HCT116 (cell line): ENCODE data around the gene SNCAIP. TPM values are rescaled to one million over a fixed set of nuclear protein-coding genes. Genes with fewer than 3 reads are reported as not detected.

Experiments
- ATAC-seq: fragments of 200-7000 bp; cut with Tn5 transposase; 2 replicates; pipeline ENCODE4 v1.9.1; 2020; ENCODE audit warnings: mild to moderate bottlenecking, moderate library complexity
- BruUV-seq: library from RNA; stranded (reverse); fragments of 400-500 nt; replicated peaks from 2 replicates; lab custom pipeline; 2021; lab: Mats Ljungman, UMichigan
- CTCF ChIA-PET: fragments of 300-600 bp; sonication (Branson Sonifier 250); formaldehyde crosslinking; loops from one replicate; lab custom pipeline; 2021; ENCODE audit warnings: antibody characterized with exemption; lab: Charles Lee
- POLR2A ChIA-PET: fragments of 300-600, 350-600 bp; sonication (Branson Sonifier 250); formaldehyde crosslinking; loops from one replicate; lab custom pipeline; 2021; ENCODE audit warnings: antibody characterized with exemption; lab: Charles Lee
- RAD21 ChIA-PET, 2 experiments: fragments of 300-600 bp; sonication (Branson Sonifier 250); formaldehyde crosslinking; loops; one replicate each; lab custom pipeline; 2023; ENCODE audit warnings: low total read pairs in 2 of 2; ENCODE audit not compliant: uncharacterized antibody in 2 of 2, unreplicated experiment in 2 of 2, low non-redundant PET in 1 of 2; lab: Charles Lee
- DNase-seq: peaks from one replicate; pipeline ENCODE4 v3.0.0-alpha.2; 2010; ENCODE audit warnings: low read depth, low spot score
- H2AFZ ChIP-seq: fragments of 200-600 bp; shearing (Covaris generic), sonication (generic); 2 replicates; pipeline ENCODE4 v1.6.1; 2017; ENCODE audit warnings: low read depth, mixed run types, mixed read lengths, antibody characterized with exemption, low read length; ENCODE audit not compliant: poor library complexity, severe bottlenecking
- H3K27ac ChIP-seq: 2 replicates; pipeline ENCODE4 v1.5.1; 2012; ENCODE audit warnings: low read depth, low read length
- H3K27me3 ChIP-seq: fragments of 200-600 bp; sonication (generic); 2 replicates; pipeline ENCODE4 v1.6.1; 2016; ENCODE audit warnings: mixed run types, low read length, mixed read lengths; ENCODE audit not compliant: insufficient read depth
- H3K36me3 ChIP-seq, 2 experiments: fragments of 200-500 bp in 1 of 2; fragments of 200-600 bp in 1 of 2; sonication (Bioruptor generic) in 1 of 2; sonication (generic) in 1 of 2; 2 replicates each; pipeline versions ENCODE4 v1.5.1 to v1.6.1; 2014 to 2016; ENCODE audit warnings: low read length in 2 of 2, inconsistent platforms in 1 of 2, mixed read lengths in 1 of 2, mixed run types in 1 of 2; ENCODE audit not compliant: insufficient read depth in 2 of 2, control insufficient read depth in 1 of 2
- H3K4me1 ChIP-seq, 2 experiments: fragments of 200-600 bp in 1 of 2; sonication (generic) in 1 of 2; 2 replicates each; pipeline versions ENCODE4 v1.5.1 to v1.6.1; 2012 to 2017; ENCODE audit warnings: low read length in 2 of 2, inconsistent platforms in 1 of 2, mild to moderate bottlenecking in 1 of 2, mixed read lengths in 1 of 2, mixed run types in 1 of 2, moderate library complexity in 1 of 2; ENCODE audit not compliant: insufficient read depth in 2 of 2, control insufficient read depth in 1 of 2
- H3K4me2 ChIP-seq: fragments of 200-600 bp; sonication (generic); 2 replicates; pipeline ENCODE4 v1.6.1; 2017; ENCODE audit warnings: mixed run types, low read length, mixed read lengths
- H3K4me3 ChIP-seq, 2 experiments: fragments of 200-600 bp in 1 of 2; sonication (generic) in 1 of 2; replicated peaks in 1 of 2; 2 replicates each; pipeline ENCODE4 v1.5.1; 2011 to 2016; ENCODE audit warnings: low read length in 2 of 2, control low read depth in 1 of 2, low read depth in 1 of 2, mild to moderate bottlenecking in 1 of 2, mixed read lengths in 1 of 2, mixed run types in 1 of 2
- H3K79me2 ChIP-seq: fragments of 200-600 bp; sonication (generic); 2 replicates; pipeline ENCODE4 v1.6.1; 2017; ENCODE audit warnings: mild to moderate bottlenecking, mixed run types, low read length, moderate library complexity, mixed read lengths; ENCODE audit not compliant: insufficient read depth
- H3K9ac ChIP-seq: fragments of 200-600 bp; sonication (generic); 2 replicates; pipeline ENCODE4 v1.6.1; 2016; ENCODE audit warnings: low read length, mixed read lengths
- H3K9me2 ChIP-seq: fragments of 200-600 bp; sonication (generic), shearing (Covaris generic); 2 replicates; pipeline ENCODE4 v1.6.1; 2017; ENCODE audit warnings: mixed run types, mild to moderate bottlenecking, moderate library complexity; ENCODE audit not compliant: insufficient read depth
- H3K9me3 ChIP-seq, 2 experiments: fragments of 200-500 bp in 1 of 2; fragments of 200-600 bp in 1 of 2; sonication (Bioruptor generic) in 1 of 2; sonication (generic) in 1 of 2; 2 replicates each; pipeline ENCODE4 v1.6.1; 2014 to 2017; ENCODE audit warnings: low read length in 2 of 2, mixed read lengths in 2 of 2, inconsistent platforms in 1 of 2, low read depth in 1 of 2, mild to moderate bottlenecking in 1 of 2, mixed run types in 1 of 2, moderate library complexity in 1 of 2; ENCODE audit not compliant: control insufficient read depth in 1 of 2, insufficient read depth in 1 of 2
- H4K20me1 ChIP-seq: fragments of 200-600 bp; sonication (generic), shearing (Covaris generic); 2 replicates; pipeline ENCODE4 v1.6.1; 2017; ENCODE audit warnings: mixed run types, mild to moderate bottlenecking, moderate library complexity; ENCODE audit not compliant: insufficient read depth
- CBX3 ChIP-seq: IDR thresholded peaks from 2 replicates; pipeline ENCODE4 v1.6.1; 2012; ENCODE audit warnings: low read depth
- CTCF ChIP-seq, 3 experiments: fragments of 200-600 bp in 1 of 3; sonication (generic) in 1 of 3; IDR thresholded peaks in 2 of 3; conservative IDR thresholded peaks in 1 of 3; 2 replicates each; pipeline ENCODE4 v1.5.1; 2012 to 2017; ENCODE audit warnings: low read depth in 2 of 3, low read length in 2 of 3, antibody characterized with exemption in 1 of 3, borderline replicate concordance in 1 of 3, control low read depth in 1 of 3, mild to moderate bottlenecking in 1 of 3, mixed read lengths in 1 of 3, mixed run types in 1 of 3, moderate library complexity in 1 of 3; ENCODE audit not compliant: insufficient read depth in 1 of 3
- EGR1 ChIP-seq: IDR thresholded peaks from 2 replicates; pipeline ENCODE4 v1.6.1; 2012; ENCODE audit warnings: low read depth
- ELF1 ChIP-seq: IDR thresholded peaks from 2 replicates; pipeline ENCODE4 v1.6.1; 2012; ENCODE audit warnings: low read depth, borderline replicate concordance
- EZH2phosphoT487 ChIP-seq: fragments of 200-600 bp; IDR thresholded peaks from 2 replicates; pipeline ENCODE4 v1.6.1; 2018; ENCODE audit warnings: antibody characterized with exemption, borderline replicate concordance
- FOSL1 ChIP-seq: IDR thresholded peaks from 2 replicates; pipeline ENCODE4 v1.6.1; 2012; ENCODE audit warnings: low read depth
- JUND ChIP-seq: IDR thresholded peaks from 2 replicates; pipeline ENCODE4 v1.6.1; 2012
- MAX ChIP-seq: IDR thresholded peaks from 2 replicates; pipeline ENCODE4 v1.6.1; 2012
- POLR2A ChIP-seq: IDR thresholded peaks from 2 replicates; pipeline ENCODE4 v1.7.0; 2011; ENCODE audit warnings: borderline replicate concordance; ENCODE audit not compliant: insufficient read depth, insufficient read length; ENCODE audit errors: extremely low read depth
- POLR2AphosphoS5 ChIP-seq: IDR thresholded peaks from 2 replicates; pipeline ENCODE4 v1.6.1; 2011; ENCODE audit warnings: mild to moderate bottlenecking, low read depth, low read length, moderate library complexity
- REST ChIP-seq: IDR thresholded peaks from 2 replicates; pipeline ENCODE4 v1.6.1; 2012; ENCODE audit warnings: low read depth
- SIN3A ChIP-seq: IDR thresholded peaks from 2 replicates; pipeline ENCODE4 v1.6.1; 2012; ENCODE audit warnings: low read depth
- SP1 ChIP-seq: IDR thresholded peaks from 2 replicates; pipeline ENCODE4 v1.6.1; 2012; ENCODE audit warnings: low read depth
- SRF ChIP-seq: IDR thresholded peaks from 2 replicates; pipeline ENCODE4 v1.6.1; 2012; ENCODE audit warnings: low read depth
- YY1 ChIP-seq: IDR thresholded peaks from 2 replicates; pipeline ENCODE4 v1.6.1; 2011; ENCODE audit warnings: low read length, low read depth, moderate library complexity, mild to moderate bottlenecking; ENCODE audit not compliant: insufficient replicate concordance; ENCODE audit errors: extremely low read depth
- ZBTB33 ChIP-seq: IDR thresholded peaks from 2 replicates; pipeline ENCODE4 v1.6.1; 2011; ENCODE audit warnings: mild to moderate bottlenecking, low read length, moderate library complexity; ENCODE audit not compliant: insufficient replicate concordance; ENCODE audit errors: extremely low read depth
- ZFX ChIP-seq: fragments of 450-650 bp; IDR thresholded peaks from 2 replicates; pipeline ENCODE4 v1.6.1; 2017
- ZNF274 ChIP-seq: fragments of 200-500 bp; sonication (Bioruptor generic); IDR thresholded peaks from 2 replicates; pipeline ENCODE4 v1.6.1; 2014; ENCODE audit warnings: mild to moderate bottlenecking, low read depth, low read length, inconsistent platforms
- intact Hi-C: fragments of 100-400 bp; cut with micrococcal nuclease; formaldehyde crosslinking; loops from 2 replicates; pipeline ENCODE4 v1.10.0; 2022
- total RNA-seq: library from RNA; stranded (reverse); gene quantifications from one replicate; pipeline ENCODE4 v1.2.1, GENCODE V29; 2021; ENCODE audit not compliant: unreplicated experiment

SNCAIP gene
- total RNA-seq, 1 experiment from 2014 or later, result not detected

GRCh38 chr5:122314036-122314435 is 2.0 kb downstream of the SNCAIP start:
- H3K4me1 ChIP-seq, result no peaks in the 10 kb centered on the region
- CTCF ChIA-PET, result no interaction called here
- no peak for DNase-seq
- intact Hi-C loops, result no loop called here
- no peak overlapping the region for H3K4me2 ChIP-seq
- no peak overlapping the region for H3K27ac ChIP-seq
- H3K9ac ChIP-seq, result no peak overlapping the region
- no peaks in the 10 kb centered on the region for H4K20me1 ChIP-seq
- H3K36me3 ChIP-seq, result no peaks in the 10 kb centered on the region
- H2AFZ ChIP-seq, result no peak overlapping the region
- no TSS peak for BruUV-seq
- H3K9me2 ChIP-seq, result no peaks in the 10 kb centered on the region
- H3K4me3 ChIP-seq, result no peak overlapping the region
- ATAC-seq, result no peak
- no peaks in the 10 kb centered on the region for H3K9me3 ChIP-seq
- H3K79me2 ChIP-seq, result no peaks in the 10 kb centered on the region
- H3K27me3 ChIP-seq, result peaks cover 19% of the 10 kb centered on the region; the same call in 1 of the 2 replicates
- POLR2A ChIA-PET, result no interaction called here
- no peak for TF ChIP-seq CTCF (IDR thresholded peaks at IDR 0.05 in 2 of 3, conservative IDR thresholded peaks at IDR 0.05 in 1 of 3; ENCODE audit: borderline replicate concordance in 1 of 3, insufficient read depth in 1 of 3, low read depth in 2 of 3, low read length in 2 of 3)
- TF ChIP-seq ZBTB33, result no peak
- no peak for TF ChIP-seq REST
- no peak for TF ChIP-seq EZH2phosphoT487
- TF ChIP-seq ELF1, result no peak
- TF ChIP-seq ZFX, result no peak
- no peak for TF ChIP-seq ZNF274
- TF ChIP-seq CBX3, result no peak
- no peak for TF ChIP-seq YY1
- TF ChIP-seq POLR2A, result no peak
- no peak for TF ChIP-seq MAX
- no peak for TF ChIP-seq SP1
- TF ChIP-seq SIN3A, result no peak
- no peak for TF ChIP-seq POLR2AphosphoS5
- no peak for TF ChIP-seq JUND
- no peak for TF ChIP-seq EGR1
- no peak for TF ChIP-seq FOSL1
- TF ChIP-seq SRF, result no peak
- RAD21 ChIA-PET, result no interaction called here
